Measurements from ENCODE around the gene SRGAP1.

Gene SRGAP1

DNA sequence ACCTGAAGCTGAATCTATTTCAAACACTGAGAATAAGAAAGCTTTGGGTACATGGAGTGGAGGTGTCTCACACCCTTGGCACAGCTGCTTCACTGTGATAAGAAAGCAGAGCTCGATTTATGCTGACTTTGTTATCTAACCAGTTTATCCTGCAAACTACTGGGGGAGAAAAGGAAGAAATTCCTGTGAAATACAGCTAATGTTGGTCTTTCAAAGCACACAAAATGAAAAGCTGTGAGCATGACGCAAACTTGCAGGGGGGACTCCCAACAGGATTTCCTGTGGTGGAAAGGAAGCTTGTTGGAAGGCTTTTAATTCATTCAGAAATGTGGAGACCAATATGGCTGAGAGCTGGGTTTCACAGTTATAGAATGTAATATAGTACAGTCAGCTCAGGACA lies 53.4 kb downstream of the SRGAP1 start:
- no peak for TF ChIP-seq POLR2AphosphoS5 (IDR thresholded peaks at IDR 0.05; ENCODE audit: low read depth, low read length)
- no peak for TF ChIP-seq POLR2A (IDR thresholded peaks at IDR 0.05; ENCODE audit: low read depth, low read length)
- no peak for TF ChIP-seq TAF1 (IDR thresholded peaks at IDR 0.05; ENCODE audit: borderline replicate concordance, low read depth, low read length)
- DNase-seq (ENCODE audit: insufficient read length) (no peak), FAIRE-seq (no peak)

GRCh38 chr12:63898764-63899337 lies 54.4 kb downstream of the SRGAP1 start:
- TF ChIP-seq POLR2A (IDR thresholded peaks at IDR 0.05; ENCODE audit: low read depth, low read length) (no peak), TAF1 (IDR thresholded peaks at IDR 0.05; ENCODE audit: borderline replicate concordance, low read depth, low read length) (no peak), POLR2AphosphoS5 (IDR thresholded peaks at IDR 0.05; ENCODE audit: low read depth, low read length) (no peak)
- no peak for FAIRE-seq
- DNase-seq (ENCODE audit: insufficient read length) = no peak

- FAIRE-seq (no peak), DNase-seq (ENCODE audit: insufficient read length) (no peak)
- TF ChIP-seq TAF1 (IDR thresholded peaks at IDR 0.05; ENCODE audit: borderline replicate concordance, low read depth, low read length) = no peak
- TF ChIP-seq POLR2A (IDR thresholded peaks at IDR 0.05; ENCODE audit: low read depth, low read length) = no peak
- TF ChIP-seq POLR2AphosphoS5 (IDR thresholded peaks at IDR 0.05; ENCODE audit: low read depth, low read length) = no peak
Measured at GRCh38 chr12:63899396-63899795, 54.9 kb downstream of the SRGAP1 start.

DNA sequence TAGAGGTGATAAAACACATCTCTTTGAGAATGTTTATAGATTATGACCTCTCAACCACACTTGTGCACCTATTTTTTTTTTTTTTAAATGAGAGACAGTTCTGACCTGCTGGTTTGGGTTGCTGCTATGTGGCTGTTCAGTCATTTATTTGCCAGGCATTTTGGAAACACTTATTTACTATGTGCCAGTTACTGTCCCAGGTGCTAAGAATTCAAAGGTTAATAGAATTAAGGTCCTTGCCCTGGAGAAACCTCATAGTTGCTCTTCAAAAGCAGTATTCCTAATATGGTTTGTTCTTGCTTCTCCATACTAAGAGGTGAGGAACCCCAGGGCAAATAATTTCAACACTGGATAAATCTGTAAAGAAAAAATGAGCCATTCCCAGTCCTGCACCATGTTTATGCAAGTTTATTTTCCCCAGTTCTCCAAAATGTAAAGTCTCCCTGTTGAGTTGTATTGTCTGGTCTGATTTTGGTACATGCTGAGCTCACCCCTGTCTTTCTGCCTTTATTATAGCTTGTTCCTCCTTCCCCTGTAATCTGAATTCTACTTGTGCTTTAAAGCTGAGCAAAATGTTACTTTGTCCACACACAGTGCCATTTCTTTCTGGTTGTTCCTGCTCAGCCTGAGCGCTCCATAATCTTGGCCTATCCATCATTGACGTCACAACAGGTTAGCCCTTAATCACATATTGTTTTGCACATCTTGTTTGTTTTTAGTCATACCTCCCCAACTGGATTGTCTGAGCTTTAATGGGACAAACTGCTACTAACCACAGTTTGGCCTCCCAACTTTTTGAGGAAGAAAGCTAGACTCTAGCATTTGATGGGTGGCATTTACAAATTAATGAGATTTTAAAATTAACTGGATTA lies 56.7 kb downstream of the SRGAP1 start:
- no peak for FAIRE-seq
- TF ChIP-seq POLR2A (IDR thresholded peaks at IDR 0.05; ENCODE audit: low read depth, low read length) = no peak
- TF ChIP-seq TAF1 (IDR thresholded peaks at IDR 0.05; ENCODE audit: borderline replicate concordance, low read depth, low read length) = no peak
- TF ChIP-seq POLR2AphosphoS5 (IDR thresholded peaks at IDR 0.05; ENCODE audit: low read depth, low read length) = no peak
- DNase-seq (ENCODE audit: insufficient read length) = no peak

DNA sequence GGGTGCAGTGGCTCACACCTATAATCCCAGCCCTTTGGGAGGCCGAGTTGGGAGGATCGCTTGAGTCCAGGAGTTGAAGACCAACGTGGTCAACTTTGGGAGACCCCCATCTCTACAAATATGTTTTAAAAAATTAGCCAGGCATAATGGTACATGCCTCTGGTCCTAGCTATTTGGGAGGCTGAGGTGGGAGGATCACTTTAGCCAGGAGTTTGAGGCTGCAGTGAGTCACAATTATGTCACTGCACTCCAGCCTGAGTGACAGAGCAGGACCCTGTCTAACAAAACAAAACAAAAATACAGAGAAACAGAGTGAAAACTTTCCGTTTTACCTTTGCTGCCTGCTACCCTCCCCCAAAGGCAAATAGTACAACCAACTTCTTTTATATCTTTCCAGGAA lies 60.2 kb downstream of the SRGAP1 start:
- DNase-seq (ENCODE audit: insufficient read length) (no peak), FAIRE-seq (no peak)
- TF ChIP-seq TAF1 (IDR thresholded peaks at IDR 0.05; ENCODE audit: borderline replicate concordance, low read depth, low read length) (no peak), POLR2A (IDR thresholded peaks at IDR 0.05; ENCODE audit: low read depth, low read length) (no peak), POLR2AphosphoS5 (IDR thresholded peaks at IDR 0.05; ENCODE audit: low read depth, low read length) (no peak)

GRCh38 chr12:63905544-63905943 lies 61.0 kb downstream of the SRGAP1 start:
- FAIRE-seq = no peak
- no peak for TF ChIP-seq POLR2AphosphoS5 (IDR thresholded peaks at IDR 0.05; ENCODE audit: low read depth, low read length)
- TF ChIP-seq TAF1 (IDR thresholded peaks at IDR 0.05; ENCODE audit: borderline replicate concordance, low read depth, low read length) = no peak
- TF ChIP-seq POLR2A (IDR thresholded peaks at IDR 0.05; ENCODE audit: low read depth, low read length) = no peak
- no peak for DNase-seq (ENCODE audit: insufficient read length)

- DNase-seq (ENCODE audit: insufficient read length) (no peak), FAIRE-seq (no peak)
- no peak for TF ChIP-seq POLR2AphosphoS5 (IDR thresholded peaks at IDR 0.05; ENCODE audit: low read depth, low read length)
- no peak for TF ChIP-seq POLR2A (IDR thresholded peaks at IDR 0.05; ENCODE audit: low read depth, low read length)
- no peak for TF ChIP-seq TAF1 (IDR thresholded peaks at IDR 0.05; ENCODE audit: borderline replicate concordance, low read depth, low read length)
Measured at GRCh38 chr12:63906876-63907275, 62.4 kb downstream of the SRGAP1 start.

- TF ChIP-seq POLR2A (IDR thresholded peaks at IDR 0.05; ENCODE audit: low read depth, low read length) = no peak
- TF ChIP-seq POLR2AphosphoS5 (IDR thresholded peaks at IDR 0.05; ENCODE audit: low read depth, low read length) = no peak
- TF ChIP-seq TAF1 (IDR thresholded peaks at IDR 0.05; ENCODE audit: borderline replicate concordance, low read depth, low read length) = no peak
- DNase-seq (ENCODE audit: insufficient read length) (no peak), FAIRE-seq (no peak)
Measured at GRCh38 chr12:63907561-63907960, 63.1 kb downstream of the SRGAP1 start.

- no peak for FAIRE-seq
- DNase-seq (ENCODE audit: insufficient read length) = no peak
- TF ChIP-seq POLR2A (IDR thresholded peaks at IDR 0.05; ENCODE audit: low read depth, low read length) (no peak), TAF1 (IDR thresholded peaks at IDR 0.05; ENCODE audit: borderline replicate concordance, low read depth, low read length) (no peak), POLR2AphosphoS5 (IDR thresholded peaks at IDR 0.05; ENCODE audit: low read depth, low read length) (no peak)
Measured at GRCh38 chr12:63909746-63910145, 65.2 kb downstream of the SRGAP1 start.

DNA sequence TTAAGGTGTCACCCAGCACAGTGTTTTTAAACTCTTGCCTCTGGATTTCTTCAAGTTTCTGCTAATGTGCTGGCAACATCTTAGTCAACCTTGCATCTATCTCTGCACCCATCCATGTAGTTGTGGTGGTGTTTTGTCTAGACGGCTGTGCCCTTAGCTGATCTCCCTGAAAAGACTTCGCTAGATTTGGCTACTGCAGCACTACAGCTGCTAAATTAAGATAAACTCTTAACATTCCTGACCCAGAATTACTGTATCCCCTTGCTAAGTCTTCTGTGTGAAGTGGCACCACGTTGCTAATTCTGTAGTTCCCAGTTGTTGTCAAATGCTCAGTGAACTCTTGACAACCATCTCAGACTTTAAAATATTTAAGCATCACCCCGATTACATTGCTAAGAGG lies 66.8 kb downstream of the SRGAP1 start:
- FAIRE-seq = no peak
- TF ChIP-seq POLR2A (IDR thresholded peaks at IDR 0.05; ENCODE audit: low read depth, low read length) (no peak), POLR2AphosphoS5 (IDR thresholded peaks at IDR 0.05; ENCODE audit: low read depth, low read length) (no peak), TAF1 (IDR thresholded peaks at IDR 0.05; ENCODE audit: borderline replicate concordance, low read depth, low read length) (no peak)
- no peak for DNase-seq (ENCODE audit: insufficient read length)

- DNase-seq (ENCODE audit: insufficient read length) (no peak), FAIRE-seq (no peak)
- TF ChIP-seq POLR2AphosphoS5 (IDR thresholded peaks at IDR 0.05; ENCODE audit: low read depth, low read length) = no peak
- no peak for TF ChIP-seq POLR2A (IDR thresholded peaks at IDR 0.05; ENCODE audit: low read depth, low read length)
- TF ChIP-seq TAF1 (IDR thresholded peaks at IDR 0.05; ENCODE audit: borderline replicate concordance, low read depth, low read length) = no peak
Measured at GRCh38 chr12:63912651-63913050, 68.2 kb downstream of the SRGAP1 start.

GRCh38 chr12:63913929-63914328 lies 69.4 kb downstream of the SRGAP1 start:
- no peak for TF ChIP-seq TAF1 (IDR thresholded peaks at IDR 0.05; ENCODE audit: borderline replicate concordance, low read depth, low read length)
- TF ChIP-seq POLR2A (IDR thresholded peaks at IDR 0.05; ENCODE audit: low read depth, low read length) = no peak
- TF ChIP-seq POLR2AphosphoS5 (IDR thresholded peaks at IDR 0.05; ENCODE audit: low read depth, low read length) = no peak
- no peak for DNase-seq (ENCODE audit: insufficient read length)
- FAIRE-seq = no peak
